H4 (cell line): Measurements from ENCODE around the gene NOL3. TPM values are rescaled to one million over a fixed set of nuclear protein-coding genes. Genes with fewer than 3 reads are reported as not detected.
A peak's percentile ranks its signal among the peaks of the same experiment; 100 is the strongest.

Experiments
- DNase-seq: peaks from one replicate; pipeline ENCODE4 v3.0.0-alpha.2; 2015; ENCODE audit warnings: low spot score
- total RNA-seq: library from RNA; depleted of rRNA; stranded (reverse); fragments of >200 nt; shearing (Covaris generic); gene quantifications from 2 replicates; pipeline ENCODE4 v1.2.3, GENCODE V29; 2014

The NOL3 gene
- total RNA-seq, 1 experiment from 2014 or later: 39.4 TPM

DNA sequence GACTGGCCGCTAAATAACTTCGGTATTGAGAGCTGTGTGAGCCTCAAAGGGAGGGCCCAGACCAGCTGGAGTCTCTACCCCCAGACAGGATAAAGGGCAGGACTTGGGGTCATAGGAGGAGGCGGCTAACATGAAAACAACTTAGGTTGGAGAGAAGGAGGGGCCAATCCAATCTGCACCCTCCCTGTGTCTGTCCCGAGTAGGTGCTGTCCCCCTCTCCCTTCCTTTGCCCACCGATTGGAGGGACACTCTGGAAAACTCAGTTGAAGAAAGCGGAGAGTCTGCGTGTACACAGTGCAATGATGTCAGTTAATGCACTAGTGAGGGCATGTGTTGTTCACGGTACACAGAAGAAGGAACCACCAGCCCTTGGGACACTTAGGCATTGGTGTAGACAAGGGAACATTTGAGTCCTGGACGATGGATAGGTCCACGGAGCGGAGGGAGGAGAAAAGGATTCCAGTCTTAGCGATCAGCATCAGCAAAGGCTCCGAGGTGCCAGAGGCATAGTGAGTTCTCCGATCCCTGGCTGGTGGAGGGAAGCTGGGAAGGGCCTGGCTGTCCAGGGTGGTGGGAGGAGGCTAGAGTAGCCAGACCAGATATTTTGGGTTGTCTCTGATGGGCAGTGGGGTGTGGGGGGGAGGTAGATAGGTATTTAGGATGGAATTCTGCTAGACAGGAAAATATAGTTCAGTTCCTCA lies 761 bp downstream of the NOL3 start:
- no peak for DNase-seq

- no peak for DNase-seq
These were observed 3.0 kb downstream of the NOL3 start for GRCh38 chr16:67173323-67173722.

GRCh38 chr16:67173808-67174705 lies 3.7 kb downstream of the NOL3 start:
- peak; percentile 94 for DNase-seq

DNA sequence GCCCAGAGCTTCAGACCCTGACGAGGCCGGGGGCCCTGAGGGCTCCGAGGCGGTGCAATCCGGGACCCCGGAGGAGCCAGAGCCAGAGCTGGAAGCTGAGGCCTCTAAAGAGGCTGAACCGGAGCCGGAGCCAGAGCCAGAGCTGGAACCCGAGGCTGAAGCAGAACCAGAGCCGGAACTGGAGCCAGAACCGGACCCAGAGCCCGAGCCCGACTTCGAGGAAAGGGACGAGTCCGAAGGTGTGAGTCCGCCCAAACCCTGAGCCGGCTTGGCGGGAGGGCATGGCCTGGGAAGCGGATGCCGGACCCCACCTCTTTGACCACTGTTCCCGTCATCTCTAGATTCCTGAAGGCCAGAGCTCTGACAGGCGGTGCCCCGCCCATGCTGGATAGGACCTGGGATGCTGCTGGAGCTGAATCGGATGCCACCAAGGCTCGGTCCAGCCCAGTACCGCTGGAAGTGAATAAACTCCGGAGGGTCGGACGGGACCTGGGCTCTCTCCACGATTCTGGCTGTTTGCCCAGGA lies 4.4 kb downstream of the NOL3 start:
- DNase-seq: no peak

DNA sequence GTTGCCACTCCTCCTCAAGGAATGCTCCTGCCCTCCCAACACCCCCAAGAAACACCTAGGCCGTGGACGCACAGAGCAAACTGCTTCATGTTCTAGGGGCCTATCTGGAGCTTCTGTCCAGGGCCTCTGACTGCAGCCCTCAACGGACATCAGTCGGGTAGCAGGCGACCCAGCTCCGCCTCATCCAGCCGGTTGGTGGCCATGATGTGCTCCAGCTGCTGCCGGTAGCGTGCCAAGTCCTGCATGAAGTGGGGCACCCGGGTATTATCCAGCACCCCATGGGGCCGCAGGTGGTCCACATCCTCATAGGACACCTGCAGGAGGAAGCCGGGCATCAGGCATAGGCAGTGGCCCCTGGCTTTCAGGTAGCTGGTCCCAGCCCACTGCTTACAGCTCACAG lies 6.3 kb downstream of the NOL3 start:
- no peak for DNase-seq

- no peak for DNase-seq
These were observed 7.7 kb downstream of the NOL3 start for GRCh38 chr16:67177743-67178699.

GRCh38 chr16:67179421-67180080 lies 9.2 kb downstream of the NOL3 start:
- peak; percentile 27 for DNase-seq

- DNase-seq: no peak
These were observed 9.8 kb downstream of the NOL3 start for GRCh38 chr16:67180166-67180565.

GRCh38 chr16:67181346-67181745 lies 11.0 kb downstream of the NOL3 start:
- peak; percentile 57 for DNase-seq

- no peak for DNase-seq
These were observed 11.9 kb downstream of the NOL3 start for GRCh38 chr16:67182288-67182687.

GRCh38 chr16:67183284-67183626 lies 12.9 kb downstream of the NOL3 start:
- no peak for DNase-seq

DNA sequence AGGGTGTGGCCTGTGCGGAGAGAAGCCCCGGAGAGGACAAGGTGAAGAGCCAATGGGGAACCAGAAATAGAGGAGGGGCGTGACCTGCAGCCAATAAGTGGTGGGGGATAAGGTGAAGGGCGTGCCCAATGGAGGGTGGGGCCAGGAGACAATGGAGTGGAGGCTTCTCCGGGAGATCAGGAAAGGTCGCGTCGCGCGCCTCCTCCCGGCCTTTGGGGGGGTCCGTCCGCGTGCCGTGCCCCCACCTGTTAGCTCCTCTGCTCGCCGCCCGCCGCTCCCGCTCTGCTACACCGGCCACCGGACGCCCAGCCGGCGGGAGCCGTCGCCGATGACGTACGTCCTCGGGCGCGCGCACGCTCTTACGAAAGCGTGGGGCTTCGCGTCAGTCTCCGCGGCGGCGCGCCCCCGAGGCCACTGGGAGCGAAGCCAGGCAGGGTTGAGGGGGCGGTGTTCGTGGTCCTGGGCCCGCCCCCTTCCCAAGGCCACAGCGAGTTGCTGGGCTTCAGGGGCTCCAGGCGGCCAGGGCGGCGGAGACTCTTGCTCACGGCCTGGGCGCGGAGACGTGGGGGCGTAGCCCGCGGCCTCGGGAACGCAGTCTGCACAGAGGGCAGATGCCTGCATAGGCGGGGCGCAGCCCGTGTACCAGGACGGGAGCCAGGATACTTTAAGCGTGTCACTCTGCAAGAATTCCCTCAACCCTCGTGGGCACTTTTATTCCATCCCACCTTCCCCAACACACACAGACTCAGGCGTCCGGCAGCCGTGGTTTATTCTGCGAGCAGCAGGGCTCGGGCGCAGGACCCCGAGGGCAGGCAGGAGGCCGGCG lies 13.5 kb downstream of the NOL3 start, which contains the start of gene MATCAP1:
Gene MATCAP1, minus strand, starts transcription at position 337 of the 826 bp plus-strand sequence. CDS start 3,353 bp downstream, outside the sequence.
- DNase-seq: peak; percentile 98

DNA sequence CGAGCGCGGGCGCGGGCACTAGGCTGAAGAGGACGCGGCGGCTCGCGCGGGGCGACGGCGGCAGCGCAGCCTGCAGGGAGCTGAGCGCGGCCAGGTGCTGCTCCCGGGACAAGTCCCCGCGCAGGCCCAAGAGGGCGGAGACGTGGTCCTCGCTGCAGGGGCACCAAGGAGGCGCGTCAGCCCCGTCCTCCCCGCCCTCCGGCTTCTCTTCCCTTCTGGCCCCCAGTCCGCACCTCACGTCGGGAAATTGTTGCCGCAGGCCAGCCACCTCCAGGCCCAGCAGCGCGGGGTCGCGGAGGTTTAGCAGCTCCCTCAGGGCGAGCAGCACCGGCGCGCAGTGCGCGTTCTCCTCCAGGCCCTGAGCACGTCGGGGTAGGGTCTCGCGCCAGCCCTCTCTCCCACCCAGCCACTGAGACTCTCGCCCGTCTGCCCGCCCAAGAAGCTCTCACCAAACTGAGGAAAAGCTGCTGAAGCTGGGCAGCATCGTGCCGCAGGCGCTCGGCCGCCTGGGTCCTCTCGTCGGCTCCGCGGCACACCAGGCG lies 14.2 kb downstream of the NOL3 start:
- no peak for DNase-seq

- peak; percentile 82 for DNase-seq
These were observed 14.8 kb downstream of the NOL3 start for GRCh38 chr16:67184995-67185650.

GRCh38 chr16:67185651-67186134 lies 15.4 kb downstream of the NOL3 start:
- no peak for DNase-seq

DNA sequence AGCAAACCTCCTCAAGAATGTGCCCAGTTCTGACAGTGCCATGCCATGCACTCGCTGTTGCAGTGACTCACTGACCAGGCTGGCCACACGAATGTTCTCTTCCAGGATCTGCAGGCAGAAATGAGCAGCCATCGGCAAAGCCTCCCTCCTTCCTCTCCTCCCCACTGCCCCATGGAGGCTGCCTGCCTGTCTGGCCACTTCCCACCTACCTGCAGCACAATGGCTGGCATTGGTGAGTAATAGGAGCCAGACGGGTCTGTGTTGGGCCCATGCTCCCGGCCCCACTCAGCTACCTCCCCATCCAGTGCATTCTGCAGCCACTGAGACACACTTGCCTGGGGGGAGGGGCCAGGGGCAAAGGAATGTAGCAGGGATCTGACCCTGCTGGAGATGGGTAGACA lies 16.2 kb downstream of the NOL3 start:
- no peak for DNase-seq

DNA sequence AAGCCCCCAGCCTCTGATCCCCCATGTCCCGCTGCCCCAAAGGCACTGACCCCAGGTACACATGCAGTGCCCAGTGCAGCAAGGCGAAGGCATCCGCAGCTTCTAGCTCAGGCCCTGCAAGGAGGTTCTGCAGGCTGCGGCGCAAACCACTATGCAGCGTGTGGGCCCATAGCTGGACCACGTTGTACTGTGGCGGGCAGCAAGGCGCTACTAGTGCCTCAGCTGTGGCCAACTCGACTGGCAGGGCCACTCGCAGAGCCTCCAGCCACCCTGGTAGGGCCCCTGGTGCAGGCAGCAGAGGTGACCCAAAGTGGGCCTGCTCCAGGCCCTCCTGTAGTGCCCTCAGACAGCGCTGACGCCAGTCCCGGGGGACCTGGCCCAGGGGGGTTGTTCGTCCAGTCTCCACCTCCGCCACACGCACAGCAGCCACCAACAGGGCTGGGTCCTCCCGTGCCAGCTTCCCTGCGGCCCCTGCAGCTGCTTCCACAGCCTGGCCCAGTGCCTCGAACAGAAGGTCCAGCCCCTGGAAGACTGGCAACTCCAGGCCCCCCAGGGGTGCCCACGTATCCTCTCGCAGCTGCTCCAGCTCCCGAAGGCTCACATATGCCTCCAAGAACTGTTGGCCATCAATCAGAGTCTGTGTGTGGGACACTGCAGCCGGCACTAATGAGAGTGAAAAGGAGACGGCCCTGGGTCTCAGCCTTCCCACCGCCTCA lies 17.0 kb downstream of the NOL3 start:
- DNase-seq: no peak

- no peak for DNase-seq
These were observed 18.0 kb downstream of the NOL3 start for GRCh38 chr16:67188323-67188722.
